PFSK-1 (cell line): Measurements from ENCODE around the gene GOLGA2.

ENCODE experiments used
- POLR2AphosphoS5 ChIP-seq: IDR thresholded peaks from 2 replicates; pipeline ENCODE4 v1.6.1; 2012; ENCODE audit warnings: low read depth, mild to moderate bottlenecking, control low read depth, low read length, moderate library complexity
- REST ChIP-seq, 2 experiments: IDR thresholded peaks; 2 replicates each; pipeline versions ENCODE4 v1.6.1 to v1.8.0; 2011 to 2012; ENCODE audit warnings: low read depth in 2 of 2, low read length in 2 of 2, control low read depth in 1 of 2, inconsistent platforms in 1 of 2, mild to moderate bottlenecking in 1 of 2, moderate library complexity in 1 of 2; ENCODE audit not compliant: insufficient read depth in 1 of 2
- SIN3A ChIP-seq: IDR thresholded peaks from 2 replicates; pipeline ENCODE4 v1.6.1; 2012; ENCODE audit warnings: mild to moderate bottlenecking, low read length, moderate library complexity, borderline replicate concordance; ENCODE audit not compliant: insufficient read depth
- TAF1 ChIP-seq: IDR thresholded peaks from 2 replicates; pipeline ENCODE4 v1.6.1; 2012; ENCODE audit warnings: low read length, control low read depth, borderline replicate concordance; ENCODE audit not compliant: insufficient read depth

DNA sequence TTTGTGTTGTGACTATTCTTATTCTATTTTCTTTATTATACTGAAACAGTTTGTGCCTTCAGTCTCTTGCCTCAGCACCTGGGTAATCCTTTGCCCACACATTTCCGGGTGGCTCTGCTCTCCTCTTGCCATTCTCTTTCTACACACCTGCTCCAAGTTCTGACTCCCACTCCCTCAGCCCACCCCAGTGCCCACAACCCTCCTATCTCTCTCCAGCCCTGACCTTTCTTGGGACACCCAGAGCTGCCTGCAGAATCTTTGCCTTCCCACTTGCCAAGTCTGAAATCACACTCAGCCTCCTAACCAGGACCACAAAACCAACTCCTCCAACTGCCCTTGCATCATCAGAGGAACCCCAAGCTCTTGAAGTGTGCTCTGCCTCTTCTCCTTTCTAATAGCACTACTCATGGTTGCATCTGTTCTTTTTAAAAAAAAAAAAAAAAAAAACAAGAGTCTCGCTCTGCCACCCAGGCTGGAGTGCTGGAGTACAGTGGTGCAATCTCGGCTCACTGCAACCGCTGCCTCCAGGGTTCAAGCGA, 4.3 kb upstream of the GOLGA2 start:
- TF ChIP-seq POLR2AphosphoS5, result no peak
- no peak for TF ChIP-seq REST (IDR thresholded peaks at IDR 0.05; ENCODE audit: insufficient read depth in 1 of 2, low read depth in 2 of 2, low read length in 2 of 2)
- no peak for TF ChIP-seq TAF1
- TF ChIP-seq SIN3A, result no peak
